GM08714 (cell line): Measurements from ENCODE around the gene ARMCX5.

ENCODE experiments used
- H3K4me3 ChIP-seq: fragments of 200-500 bp; sonication (Bioruptor generic); 2 replicates; pipeline ENCODE4 v1.5.1; 2014; ENCODE audit warnings: mild to moderate bottlenecking, low read length, inconsistent platforms
- ZNF274 ChIP-seq: IDR thresholded peaks from 2 replicates; pipeline ENCODE4 v1.6.1; 2012; ENCODE audit warnings: mild to moderate bottlenecking, low read depth, low read length

ARMCX5 gene

GRCh38 chrX:102652031-102652688, 52.8 kb downstream of the ARMCX5 start:
- TF ChIP-seq ZNF274 = no peak
- H3K4me3 ChIP-seq = no peak overlapping the region
